ENCODE measurements around the gene NPSR1. TPM values are rescaled to one million over a fixed set of nuclear protein-coding genes. Genes with fewer than 3 reads are reported as not detected.

The NPSR1 gene
- polyA plus RNA-seq, 1 of the 3 experiments (the other 2 are of a cell fraction) = not detected

GRCh38 chr7:34831436-34831835 lies 173.4 kb downstream of the NPSR1 start:
- peaks cover 24% of the 10 kb centered on the region; the same call in 1 of the 2 replicates for H3K27me3 ChIP-seq (ENCODE audit: insufficient read depth)
- POLR2A ChIA-PET = no interaction called here
- no peak for DNase-seq
- H3K9me2 ChIP-seq = no peaks in the 10 kb centered on the region
- TF ChIP-seq GABPA (IDR thresholded peaks at IDR 0.05; ENCODE audit: low read depth) (no peak), GATA2 (CRISPR knock-in tag; IDR thresholded peaks at IDR 0.05) (no peak)
- no peaks in the 10 kb centered on the region for H3K79me2 ChIP-seq (ENCODE audit: insufficient read depth)
- H3F3A ChIP-seq (replicated peaks; ENCODE audit: insufficient read depth) = peaks cover 2% of the 10 kb centered on the region
- no peak overlapping the region for H2AFZ ChIP-seq (ENCODE audit: low read depth)
- 41% methylated on average over 1 of the region's 1 CpG for WGBS (ENCODE audit: low lambda C conversion rate)
- no peaks in the 10 kb centered on the region for H3K9me3 ChIP-seq
- H3K4me1 ChIP-seq (ENCODE audit: control insufficient read depth in 1 of 2, insufficient read depth in 2 of 2, low read depth in 1 of 2, low read length in 1 of 2) = no peaks in the 10 kb centered on the region
- CTCF ChIA-PET = interaction anchor here (0.6 kb wide), 1 partner anchor 1317 kb away, joined by 3 read pairs; no protein-coding TSS in a partner anchor
- H3K36me3 ChIP-seq (replicated peaks in 1 of 2; ENCODE audit: control insufficient read depth in 1 of 2, insufficient read depth in 2 of 2, low read length in 1 of 2) = no peaks in the 10 kb centered on the region
- no peaks in the 10 kb centered on the region for H4K20me1 ChIP-seq (ENCODE audit: insufficient read depth)
- H3K27ac ChIP-seq (ENCODE audit: low read depth in 2 of 2, low read length in 1 of 2) = no peak overlapping the region
- no peak overlapping the region for H3K4me3 ChIP-seq (ENCODE audit: low read depth in 2 of 2, low read length in 1 of 2)
- no peak overlapping the region for H3K9ac ChIP-seq
- H3K4me2 ChIP-seq = no peak overlapping the region

GRCh38 chr7:34832020-34832419 lies 174.0 kb downstream of the NPSR1 start:
- WGBS (ENCODE audit: low lambda C conversion rate) = 65% methylated on average over 3 of the region's 3 CpGs
- H3K9ac ChIP-seq = no peak overlapping the region
- H3K4me1 ChIP-seq (ENCODE audit: control insufficient read depth in 1 of 2, insufficient read depth in 2 of 2, low read depth in 1 of 2, low read length in 1 of 2) = no peaks in the 10 kb centered on the region
- peaks cover 7% of the 10 kb centered on the region for H3F3A ChIP-seq (replicated peaks; ENCODE audit: insufficient read depth)
- H3K27me3 ChIP-seq (ENCODE audit: insufficient read depth) = peaks cover 24% of the 10 kb centered on the region; the same call in 1 of the 2 replicates
- no peak overlapping the region for H3K4me2 ChIP-seq
- no peak overlapping the region for H3K4me3 ChIP-seq (ENCODE audit: low read depth in 2 of 2, low read length in 1 of 2)
- ChIA-PET POLR2A (no interaction called here), CTCF (interaction anchor here (1.6 to 2.1 kb wide), 2 partner anchors 8 to 9 kb away, joined by 5 to 9 read pairs; no protein-coding TSS in a partner anchor)
- H3K27ac ChIP-seq (ENCODE audit: low read depth in 2 of 2, low read length in 1 of 2) = no peak overlapping the region
- no peaks in the 10 kb centered on the region for H4K20me1 ChIP-seq (ENCODE audit: insufficient read depth)
- TF ChIP-seq SIN3A (IDR thresholded peaks at IDR 0.05; ENCODE audit: borderline replicate concordance, low read depth, low read length) (no peak), CHD2 (IDR thresholded peaks at IDR 0.05; ENCODE audit: low read length, partially characterized antibody) (no peak), RCOR1 (IDR thresholded peaks at IDR 0.05; ENCODE audit: low read length) (no peak), POLR2AphosphoS5 (IDR thresholded peaks at IDR 0.05; ENCODE audit: low read depth, low read length) (no peak), GATA2 (CRISPR knock-in tag; IDR thresholded peaks at IDR 0.05) (no peak), ELF1 (IDR thresholded peaks at IDR 0.05) (no peak), EZH2phosphoT487 (IDR thresholded peaks at IDR 0.05; ENCODE audit: borderline replicate concordance, low read depth) (no peak)
- TF ChIP-seq, protein P1, sequence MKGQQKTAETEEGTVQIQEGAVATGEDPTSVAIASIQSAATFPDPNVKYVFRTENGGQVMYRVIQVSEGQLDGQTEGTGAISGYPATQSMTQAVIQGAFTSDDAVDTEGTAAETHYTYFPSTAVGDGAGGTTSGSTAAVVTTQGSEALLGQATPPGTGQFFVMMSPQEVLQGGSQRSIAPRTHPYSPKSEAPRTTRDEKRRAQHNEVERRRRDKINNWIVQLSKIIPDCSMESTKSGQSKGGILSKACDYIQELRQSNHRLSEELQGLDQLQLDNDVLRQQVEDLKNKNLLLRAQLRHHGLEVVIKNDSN (IDR thresholded peaks at IDR 0.05; ENCODE audit: borderline replicate concordance, low read depth) = no peak
- no peak for DNase-seq
- H3K79me2 ChIP-seq (ENCODE audit: insufficient read depth) = no peaks in the 10 kb centered on the region
- H3K9me2 ChIP-seq = no peaks in the 10 kb centered on the region
- no peak overlapping the region for H2AFZ ChIP-seq (ENCODE audit: low read depth)
- no peaks in the 10 kb centered on the region for H3K36me3 ChIP-seq (replicated peaks in 1 of 2; ENCODE audit: control insufficient read depth in 1 of 2, insufficient read depth in 2 of 2, low read length in 1 of 2)
- no peaks in the 10 kb centered on the region for H3K9me3 ChIP-seq

DNA sequence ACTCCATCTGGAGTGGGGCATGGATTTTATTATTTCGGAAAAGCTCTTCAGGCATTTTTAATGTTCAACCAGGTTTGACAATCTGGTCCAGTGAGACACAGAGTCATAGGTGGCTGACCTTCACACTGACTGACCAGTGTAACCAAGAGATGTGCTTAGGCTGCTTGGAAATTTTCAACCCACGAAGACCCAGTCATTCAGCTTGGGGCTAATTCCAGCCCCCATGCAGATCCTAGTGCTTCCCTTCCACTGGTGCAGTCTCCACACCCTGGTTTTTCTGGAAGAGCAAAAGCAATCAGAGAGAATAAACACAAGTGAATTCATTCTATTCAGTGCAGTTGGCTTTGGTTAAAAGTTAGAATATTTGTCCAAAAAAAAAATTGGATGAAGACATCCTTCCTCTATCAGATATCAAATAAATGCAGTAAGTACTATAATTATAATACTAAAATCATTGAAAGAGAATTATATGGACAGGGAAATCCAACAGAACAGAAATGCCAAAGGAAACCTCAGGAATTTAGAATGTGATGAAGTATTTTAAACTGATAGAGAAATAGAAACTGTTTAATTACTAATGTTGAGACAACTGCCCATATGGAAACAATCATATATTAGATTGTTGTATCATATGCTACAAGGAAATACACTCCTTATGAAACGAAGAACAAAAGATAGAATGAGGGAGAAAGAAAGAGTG lies 178.0 kb downstream of the NPSR1 start:
- POLR2A ChIA-PET = no interaction called here

More for the DNA sequence above, 178.0 kb downstream of the NPSR1 start:
- Histone ChIP-seq H3K4me1 (ENCODE audit: control insufficient read depth in 1 of 2, insufficient read depth in 2 of 2, low read depth in 1 of 2, low read length in 1 of 2) (peaks cover 0 to 5% of the 10 kb centered on the region in 2 experiments; a peak in 1 of 4 replicates), H3K27me3 (ENCODE audit: insufficient read depth) (peaks cover 15% of the 10 kb centered on the region; the same call in 1 of the 2 replicates), H3K9me2 (no peaks in the 10 kb centered on the region), H3K79me2 (ENCODE audit: insufficient read depth) (no peaks in the 10 kb centered on the region), H3K9ac (no peak overlapping the region), H4K20me1 (ENCODE audit: insufficient read depth) (no peaks in the 10 kb centered on the region), H2AFZ (ENCODE audit: low read depth) (no peak overlapping the region), H3K9me3 (no peaks in the 10 kb centered on the region), H3F3A (replicated peaks; ENCODE audit: insufficient read depth) (peaks cover 7% of the 10 kb centered on the region), H3K27ac (ENCODE audit: low read depth in 2 of 2, low read length in 1 of 2) (no peak overlapping the region), H3K4me2 (no peak overlapping the region), H3K36me3 (replicated peaks in 1 of 2; ENCODE audit: control insufficient read depth in 1 of 2, insufficient read depth in 2 of 2, low read length in 1 of 2) (no peaks in the 10 kb centered on the region), H3K4me3 (ENCODE audit: low read depth in 2 of 2, low read length in 1 of 2) (no peak overlapping the region)
- TF ChIP-seq POLR2AphosphoS5 (IDR thresholded peaks at IDR 0.05; ENCODE audit: low read depth, low read length) (no peak), SIN3A (IDR thresholded peaks at IDR 0.05; ENCODE audit: borderline replicate concordance, low read depth, low read length) (no peak), FOSL2 (IDR thresholded peaks at IDR 0.05; ENCODE audit: borderline replicate concordance, low read depth) (no peak), TCF12 (IDR thresholded peaks at IDR 0.05) (no peak)
- TF ChIP-seq, protein P2, sequence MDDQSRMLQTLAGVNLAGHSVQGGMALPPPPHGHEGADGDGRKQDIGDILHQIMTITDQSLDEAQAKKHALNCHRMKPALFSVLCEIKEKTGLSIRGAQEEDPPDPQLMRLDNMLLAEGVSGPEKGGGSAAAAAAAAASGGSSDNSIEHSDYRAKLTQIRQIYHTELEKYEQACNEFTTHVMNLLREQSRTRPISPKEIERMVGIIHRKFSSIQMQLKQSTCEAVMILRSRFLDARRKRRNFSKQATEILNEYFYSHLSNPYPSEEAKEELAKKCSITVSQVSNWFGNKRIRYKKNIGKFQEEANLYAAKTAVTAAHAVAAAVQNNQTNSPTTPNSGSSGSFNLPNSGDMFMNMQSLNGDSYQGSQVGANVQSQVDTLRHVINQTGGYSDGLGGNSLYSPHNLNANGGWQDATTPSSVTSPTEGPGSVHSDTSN (IDR thresholded peaks at IDR 0.05) = no peak
- TF ChIP-seq, protein P3, sequence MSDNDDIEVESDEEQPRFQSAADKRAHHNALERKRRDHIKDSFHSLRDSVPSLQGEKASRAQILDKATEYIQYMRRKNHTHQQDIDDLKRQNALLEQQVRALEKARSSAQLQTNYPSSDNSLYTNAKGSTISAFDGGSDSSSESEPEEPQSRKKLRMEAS (IDR thresholded peaks at IDR 0.05; ENCODE audit: low read depth) = no peak
- DNase-seq = no peak
- CTCF ChIA-PET = interaction anchor here (1.9 to 2.6 kb wide), 2 partner anchors 10 to 13 kb away, joined by 8 to 13 read pairs; no protein-coding TSS in a partner anchor
- WGBS (ENCODE audit: low lambda C conversion rate) = 12% methylated on average over 3 of the region's 3 CpGs

All from SK-N-SH (cell line).